HUES6 (cell line): Measurements from ENCODE around the gene KCNG1.
"Not testable (repeated sequence)": the region's sequence is repeated elsewhere in the genome, so short reads cannot be mapped to it uniquely, and the experiment has no call there.

Experiments
- H3K27ac ChIP-seq: 2 replicates; pipeline ENCODE4 v1.7.0; 2013; ENCODE audit warnings: low read depth, mild to moderate bottlenecking, low read length, inconsistent platforms
- H3K27me3 ChIP-seq: 2 replicates; pipeline ENCODE4 v1.6.1; 2013; ENCODE audit warnings: low read length; ENCODE audit not compliant: control insufficient read depth, insufficient read depth
- H3K36me3 ChIP-seq: 2 replicates; pipeline ENCODE4 v1.6.1; 2013; ENCODE audit warnings: low read length; ENCODE audit not compliant: control insufficient read depth, insufficient read depth
- H3K4me1 ChIP-seq: 2 replicates; pipeline ENCODE4 v1.6.1; 2013; ENCODE audit warnings: low read length; ENCODE audit not compliant: control insufficient read depth, insufficient read depth
- H3K4me3 ChIP-seq: 2 replicates; pipeline ENCODE4 v1.5.1; 2013; ENCODE audit warnings: low read depth, low read length
- H3K9ac ChIP-seq: one replicate; pipeline ENCODE4 v1.6.1; 2013; ENCODE audit warnings: mild to moderate bottlenecking, low read length
- H3K9me3 ChIP-seq: 2 replicates; pipeline ENCODE4 v1.6.1; 2013; ENCODE audit warnings: low read depth, low read length; ENCODE audit not compliant: control insufficient read depth, insufficient read depth

Gene KCNG1

GRCh38 chr20:50981714-50982048 lies 41.2 kb downstream of the KCNG1 start:
- Histone ChIP-seq H3K27me3 (no peaks in the 10 kb centered on the region), H3K36me3 (no peaks in the 10 kb centered on the region), H3K27ac (no peak overlapping the region), H3K9ac (no peak overlapping the region), H3K4me3 (no peak overlapping the region), H3K9me3 (0 out of 2 replicates have a peak, but pooled peaks cover 2% of the 10 kb centered on the region), H3K4me1 (no peaks in the 10 kb centered on the region; the same call in 1 of the 2 replicates)

GRCh38 chr20:50980851-50981713 lies 41.8 kb downstream of the KCNG1 start:
- H3K27ac ChIP-seq, result no peak overlapping the region
- H3K9ac ChIP-seq, result no peak overlapping the region
- no peaks in the 10 kb centered on the region for H3K27me3 ChIP-seq
- no peak overlapping the region for H3K4me3 ChIP-seq
- H3K4me1 ChIP-seq, result no peaks in the 10 kb centered on the region; the same call in 1 of the 2 replicates
- H3K36me3 ChIP-seq, result no peaks in the 10 kb centered on the region
- 0 out of 2 replicates have a peak, but pooled peaks cover 2% of the 10 kb centered on the region for H3K9me3 ChIP-seq

GRCh38 chr20:50980071-50980681 lies 42.7 kb downstream of the KCNG1 start:
- Histone ChIP-seq H3K9ac (no peak overlapping the region), H3K27me3 (no peaks in the 10 kb centered on the region), H3K36me3 (no peaks in the 10 kb centered on the region), H3K27ac (no peak overlapping the region), H3K4me1 (no peaks in the 10 kb centered on the region; the same call in 1 of the 2 replicates), H3K4me3 (no peak overlapping the region), H3K9me3 (0 out of 2 replicates have a peak, but pooled peaks cover 2% of the 10 kb centered on the region)

- not testable (repeated sequence) for H3K9ac ChIP-seq
These were observed 44.4 kb downstream of the KCNG1 start for GRCh38 chr20:50978533-50978932.

GRCh38 chr20:50977066-50978021 lies 45.6 kb downstream of the KCNG1 start:
- H3K27me3 ChIP-seq, result no peaks in the 10 kb centered on the region
- H3K27ac ChIP-seq, result no peak overlapping the region
- no peak overlapping the region for H3K9ac ChIP-seq
- no peaks in the 10 kb centered on the region; the same call in 1 of the 2 replicates for H3K4me1 ChIP-seq
- no peak overlapping the region for H3K4me3 ChIP-seq
- H3K36me3 ChIP-seq, result no peaks in the 10 kb centered on the region
- H3K9me3 ChIP-seq, result no peaks in the 10 kb centered on the region

More at GRCh38 chr20:50978533-50978932, 44.4 kb downstream of the KCNG1 start:
- H3K4me1 ChIP-seq, H3K27ac ChIP-seq, H3K27me3 ChIP-seq, H3K36me3 ChIP-seq, H3K9me3 ChIP-seq, H3K4me3 ChIP-seq: not testable (repeated sequence)

GRCh38 chr20:50975701-50976330 lies 47.1 kb downstream of the KCNG1 start:
- Histone ChIP-seq H3K27me3 (no peaks in the 10 kb centered on the region), H3K4me1 (no peaks in the 10 kb centered on the region; the same call in 1 of the 2 replicates), H3K27ac (no peak overlapping the region), H3K4me3 (no peak overlapping the region), H3K36me3 (no peaks in the 10 kb centered on the region), H3K9ac (no peak overlapping the region), H3K9me3 (no peaks in the 10 kb centered on the region)

- Histone ChIP-seq H3K36me3 (no peaks in the 10 kb centered on the region), H3K9me3 (no peaks in the 10 kb centered on the region), H3K4me3 (no peak overlapping the region), H3K4me1 (no peaks in the 10 kb centered on the region; the same call in 1 of the 2 replicates), H3K9ac (no peak overlapping the region), H3K27ac (no peak overlapping the region), H3K27me3 (no peaks in the 10 kb centered on the region)
These were observed 53.0 kb downstream of the KCNG1 start for GRCh38 chr20:50969912-50970311.

- no peaks in the 10 kb centered on the region for H3K36me3 ChIP-seq
- no peaks in the 10 kb centered on the region; the same call in 1 of the 2 replicates for H3K4me1 ChIP-seq
- H3K27me3 ChIP-seq, result no peaks in the 10 kb centered on the region
These were observed 53.5 kb downstream of the KCNG1 start for GRCh38 chr20:50969435-50969834.

GRCh38 chr20:50968289-50968688 lies 54.6 kb downstream of the KCNG1 start:
- no peak overlapping the region for H3K27ac ChIP-seq
- H3K27me3 ChIP-seq, result no peaks in the 10 kb centered on the region
- no peak overlapping the region for H3K4me3 ChIP-seq
- no peaks in the 10 kb centered on the region; the same call in 1 of the 2 replicates for H3K4me1 ChIP-seq
- H3K9ac ChIP-seq, result no peak overlapping the region
- no peaks in the 10 kb centered on the region for H3K36me3 ChIP-seq
- H3K9me3 ChIP-seq, result no peaks in the 10 kb centered on the region

More at GRCh38 chr20:50969435-50969834, 53.5 kb downstream of the KCNG1 start:
- no peak overlapping the region for H3K27ac ChIP-seq
- H3K4me3 ChIP-seq, result no peak overlapping the region
- no peaks in the 10 kb centered on the region for H3K9me3 ChIP-seq
- H3K9ac ChIP-seq, result no peak overlapping the region

GRCh38 chr20:50967586-50967985 lies 55.3 kb downstream of the KCNG1 start:
- Histone ChIP-seq H3K4me3 (no peak overlapping the region), H3K27me3 (no peaks in the 10 kb centered on the region), H3K27ac (no peak overlapping the region), H3K9ac (no peak overlapping the region), H3K4me1 (no peaks in the 10 kb centered on the region; the same call in 1 of the 2 replicates), H3K36me3 (no peaks in the 10 kb centered on the region), H3K9me3 (no peaks in the 10 kb centered on the region)
